ENCODE data around the gene COMMD3.

DNA sequence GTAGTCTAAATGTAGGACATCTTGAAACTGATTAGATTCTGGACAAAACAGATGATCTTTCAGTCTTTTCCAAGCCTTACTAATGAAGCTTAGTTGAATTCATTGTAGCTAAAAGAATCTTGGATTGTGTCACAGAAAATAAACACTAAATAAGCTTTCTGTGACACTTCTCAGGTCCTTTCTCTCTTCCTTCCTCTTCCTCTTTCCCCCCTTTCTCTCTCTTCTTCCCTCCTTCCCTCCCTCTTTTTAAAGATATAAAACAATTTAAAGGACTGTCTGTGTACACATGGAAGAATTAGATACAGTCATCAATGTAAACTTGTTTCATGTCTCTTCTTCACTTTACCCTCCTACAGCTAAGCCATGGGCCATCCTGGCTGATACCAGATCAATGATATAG, 5.3 kb upstream of the COMMD3 start:
- TF ChIP-seq, protein P1, sequence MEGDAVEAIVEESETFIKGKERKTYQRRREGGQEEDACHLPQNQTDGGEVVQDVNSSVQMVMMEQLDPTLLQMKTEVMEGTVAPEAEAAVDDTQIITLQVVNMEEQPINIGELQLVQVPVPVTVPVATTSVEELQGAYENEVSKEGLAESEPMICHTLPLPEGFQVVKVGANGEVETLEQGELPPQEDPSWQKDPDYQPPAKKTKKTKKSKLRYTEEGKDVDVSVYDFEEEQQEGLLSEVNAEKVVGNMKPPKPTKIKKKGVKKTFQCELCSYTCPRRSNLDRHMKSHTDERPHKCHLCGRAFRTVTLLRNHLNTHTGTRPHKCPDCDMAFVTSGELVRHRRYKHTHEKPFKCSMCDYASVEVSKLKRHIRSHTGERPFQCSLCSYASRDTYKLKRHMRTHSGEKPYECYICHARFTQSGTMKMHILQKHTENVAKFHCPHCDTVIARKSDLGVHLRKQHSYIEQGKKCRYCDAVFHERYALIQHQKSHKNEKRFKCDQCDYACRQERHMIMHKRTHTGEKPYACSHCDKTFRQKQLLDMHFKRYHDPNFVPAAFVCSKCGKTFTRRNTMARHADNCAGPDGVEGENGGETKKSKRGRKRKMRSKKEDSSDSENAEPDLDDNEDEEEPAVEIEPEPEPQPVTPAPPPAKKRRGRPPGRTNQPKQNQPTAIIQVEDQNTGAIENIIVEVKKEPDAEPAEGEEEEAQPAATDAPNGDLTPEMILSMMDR (IDR thresholded peaks at IDR 0.05): no peak
- no peak for TF ChIP-seq POLR2AphosphoS5 (IDR thresholded peaks at IDR 0.05; ENCODE audit: low read depth, low read length)
